Parathyroid adenoma (tissue), 2 donors: ENCODE results near the gene PTPN4.
"Not testable (repeated sequence)": the region's sequence is repeated elsewhere in the genome, so short reads cannot be mapped to it uniquely, and the experiment has no call there.

Experiments
- H2AFZ ChIP-seq: fragments of 300-600 bp; sonication (generic); one replicate; pipeline ENCODE4 v1.7.0; 2017; ENCODE audit warnings: antibody characterized with exemption, mild to moderate bottlenecking
- H3K27ac ChIP-seq: fragments of 300-600 bp; sonication (generic); one replicate; pipeline ENCODE4 v1.7.0; 2017
- H3K27me3 ChIP-seq: fragments of 300-600 bp; sonication (generic); one replicate; pipeline ENCODE4 v1.7.0; 2017; ENCODE audit warnings: low read length; ENCODE audit not compliant: control insufficient read depth, insufficient read depth
- H3K36me3 ChIP-seq: fragments of 300-600 bp; sonication (generic); one replicate; pipeline ENCODE4 v1.7.0; 2017; ENCODE audit warnings: low read length; ENCODE audit not compliant: control insufficient read depth, insufficient read depth
- H3K4me1 ChIP-seq: fragments of 300-600 bp; sonication (generic); one replicate; pipeline ENCODE4 v1.7.0; 2017; ENCODE audit warnings: control low read depth
- H3K4me2 ChIP-seq: fragments of 300-600 bp; sonication (generic); one replicate; pipeline ENCODE4 v1.7.0; 2017; ENCODE audit warnings: low read length
- H3K4me3 ChIP-seq: fragments of 300-600 bp; sonication (generic); one replicate; pipeline ENCODE4 v1.7.0; 2017; ENCODE audit warnings: low read depth, low read length
- H3K79me2 ChIP-seq: fragments of 300-600 bp; sonication (generic); one replicate; pipeline ENCODE4 v1.7.0; 2017; ENCODE audit warnings: control low read depth
- H3K9ac ChIP-seq: fragments of 300-600 bp; sonication (generic); one replicate; pipeline ENCODE4 v1.7.0; 2017; ENCODE audit warnings: mild to moderate bottlenecking
- H3K9me3 ChIP-seq: fragments of 300-600 bp; sonication (generic); one replicate; pipeline ENCODE4 v1.7.0; 2017; ENCODE audit warnings: low read length; ENCODE audit not compliant: control insufficient read depth
- CTCF ChIP-seq: fragments of 300-600 bp; sonication (generic); IDR thresholded peaks from one replicate; pipeline ENCODE4 v1.7.0; 2017; ENCODE audit warnings: antibody characterized with exemption, mild to moderate bottlenecking
- donor health status: primary hyperparathyroidism.

PTPN4 gene

GRCh38 chr2:119803101-119803500 lies 43.4 kb downstream of the PTPN4 start:
- Histone ChIP-seq H3K27me3 (no peaks in the 10 kb centered on the region), H3K4me2 (no peak overlapping the region), H3K4me1 (no peaks in the 10 kb centered on the region)

GRCh38 chr2:119804409-119804808 lies 44.7 kb downstream of the PTPN4 start:
- H3K9ac ChIP-seq, H3K9me3 ChIP-seq, H3K27me3 ChIP-seq, H3K4me3 ChIP-seq, H3K4me2 ChIP-seq, H3K27ac ChIP-seq, H3K36me3 ChIP-seq, H3K4me1 ChIP-seq, H2AFZ ChIP-seq: not testable (repeated sequence)
- H3K79me2 ChIP-seq: peaks cover 17% of the 10 kb centered on the region

More at GRCh38 chr2:119803101-119803500, 43.4 kb downstream of the PTPN4 start:
- Histone ChIP-seq H3K4me3 (no peak overlapping the region), H3K27ac (no peak overlapping the region), H3K36me3 (no peaks in the 10 kb centered on the region), H2AFZ (no peak overlapping the region), H3K79me2 (peaks cover 20% of the 10 kb centered on the region), H3K9me3 (no peaks in the 10 kb centered on the region), H3K9ac (no peak overlapping the region)
- TF ChIP-seq CTCF: no peak

- Histone ChIP-seq H3K36me3 (no peaks in the 10 kb centered on the region), H3K79me2 (peaks cover 14% of the 10 kb centered on the region), H3K4me1 (no peaks in the 10 kb centered on the region), H3K9me3 (no peaks in the 10 kb centered on the region), H3K27ac (no peak overlapping the region), H3K4me3 (no peak overlapping the region), H3K9ac (no peak overlapping the region), H3K4me2 (no peak overlapping the region), H3K27me3 (no peaks in the 10 kb centered on the region), H2AFZ (no peak overlapping the region)
- TF ChIP-seq CTCF: no peak
Measured at GRCh38 chr2:119808516-119809147, 48.9 kb downstream of the PTPN4 start.

- Histone ChIP-seq H3K4me1 (no peaks in the 10 kb centered on the region), H3K79me2 (peaks cover 8% of the 10 kb centered on the region), H3K36me3 (no peaks in the 10 kb centered on the region), H3K9ac (no peak overlapping the region), H3K27ac (no peak overlapping the region), H3K27me3 (no peaks in the 10 kb centered on the region), H3K4me3 (no peak overlapping the region), H3K9me3 (no peaks in the 10 kb centered on the region), H3K4me2 (no peak overlapping the region), H2AFZ (no peak overlapping the region)
- TF ChIP-seq CTCF: no peak
Measured at GRCh38 chr2:119809339-119810048, 49.8 kb downstream of the PTPN4 start.

- no peak overlapping the region for H3K4me2 ChIP-seq
- H3K36me3 ChIP-seq: no peaks in the 10 kb centered on the region
- H2AFZ ChIP-seq: no peak overlapping the region
- no peak overlapping the region for H3K27ac ChIP-seq
- peaks cover 6% of the 10 kb centered on the region for H3K79me2 ChIP-seq
- TF ChIP-seq CTCF: no peak
- no peak overlapping the region for H3K4me3 ChIP-seq
- H3K9ac ChIP-seq: no peak overlapping the region
- H3K27me3 ChIP-seq: no peaks in the 10 kb centered on the region
- H3K4me1 ChIP-seq: no peaks in the 10 kb centered on the region
- no peaks in the 10 kb centered on the region for H3K9me3 ChIP-seq
Measured at GRCh38 chr2:119810049-119810630, 50.4 kb downstream of the PTPN4 start.
